HG03432 (cell line): ENCODE measurements around the gene THRB.

Source experiments
- ATAC-seq: cut with Tn5 transposase; IDR thresholded peaks from one replicate; pipeline ENCODE4 v1.9.1; 2021; ENCODE audit warnings: mild to moderate bottlenecking, moderate library complexity; ENCODE audit not compliant: unreplicated experiment

Gene THRB

DNA sequence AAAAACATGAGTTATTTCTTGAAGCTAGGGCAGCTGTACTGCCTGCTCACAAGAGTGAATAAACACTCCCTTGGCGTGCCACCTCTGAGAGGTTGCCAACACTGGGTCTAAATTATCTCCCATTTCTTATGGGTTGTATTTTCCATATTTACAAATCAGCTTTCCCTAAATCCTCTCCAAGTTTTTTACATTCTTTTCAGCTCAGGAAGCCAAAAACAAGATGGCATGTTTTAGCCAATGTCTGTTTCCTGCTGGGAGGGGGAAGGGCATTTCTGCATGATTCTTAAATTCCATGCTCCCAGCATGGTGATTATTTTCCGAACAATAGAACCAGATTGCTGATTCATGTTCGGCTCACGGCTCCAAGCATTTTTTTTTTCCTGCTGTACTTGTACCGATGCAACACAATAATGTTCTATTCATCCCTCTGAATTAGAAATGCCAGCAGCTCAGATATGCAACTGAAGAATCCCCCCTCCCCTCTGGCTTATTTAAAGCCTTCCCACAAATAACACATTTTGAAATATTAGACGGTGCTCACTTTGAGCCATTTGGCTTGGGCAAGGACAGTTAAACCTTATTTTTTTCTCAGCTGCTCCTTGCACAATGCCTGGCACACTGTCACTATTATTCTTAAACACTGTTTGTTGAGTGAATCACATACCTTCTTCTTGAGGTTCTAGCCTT is 252.5 kb downstream of the THRB start:
- no peak for ATAC-seq

GRCh38 chr3:24240306-24240705 is 254.3 kb downstream of the THRB start:
- no peak for ATAC-seq

DNA sequence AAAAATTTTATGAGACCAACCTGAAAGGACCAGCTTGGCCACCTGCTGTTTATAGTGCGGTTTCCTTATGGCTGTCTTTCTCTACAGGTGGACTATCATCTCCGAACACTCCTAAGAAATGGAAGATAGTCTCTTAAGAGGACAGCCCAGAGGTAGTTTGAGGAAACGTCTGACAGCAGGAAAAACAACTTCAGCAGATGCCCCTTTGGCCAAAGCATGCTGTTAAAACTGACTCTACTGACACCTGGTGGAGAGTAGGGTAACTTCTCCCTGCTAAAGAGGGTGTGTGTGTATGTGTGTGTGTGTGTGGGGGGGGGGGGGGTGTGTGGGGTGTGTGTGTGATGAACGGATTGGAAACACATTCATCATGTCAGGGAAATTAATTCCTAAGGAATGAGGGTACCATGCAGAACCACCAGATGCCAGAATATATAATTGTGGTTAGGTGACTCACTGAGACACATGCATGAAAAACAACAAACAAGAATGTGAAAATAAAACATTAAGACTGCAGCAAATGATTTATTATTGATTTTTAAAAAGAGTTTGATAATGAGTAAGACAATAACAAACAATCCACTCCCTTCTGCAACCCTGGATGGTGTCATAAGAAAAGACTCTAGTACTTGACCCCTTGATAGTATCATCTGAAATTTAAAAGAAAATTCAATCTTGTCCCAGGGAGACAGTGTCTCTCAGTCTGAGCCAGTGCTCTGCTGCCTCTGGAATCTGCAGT is 256.5 kb downstream of the THRB start:
- peak; percentile 86 for ATAC-seq

GRCh38 chr3:24235121-24235520 is 259.5 kb downstream of the THRB start:
- ATAC-seq: peak; percentile 54

GRCh38 chr3:24232784-24233183 is 261.9 kb downstream of the THRB start:
- no peak for ATAC-seq

DNA sequence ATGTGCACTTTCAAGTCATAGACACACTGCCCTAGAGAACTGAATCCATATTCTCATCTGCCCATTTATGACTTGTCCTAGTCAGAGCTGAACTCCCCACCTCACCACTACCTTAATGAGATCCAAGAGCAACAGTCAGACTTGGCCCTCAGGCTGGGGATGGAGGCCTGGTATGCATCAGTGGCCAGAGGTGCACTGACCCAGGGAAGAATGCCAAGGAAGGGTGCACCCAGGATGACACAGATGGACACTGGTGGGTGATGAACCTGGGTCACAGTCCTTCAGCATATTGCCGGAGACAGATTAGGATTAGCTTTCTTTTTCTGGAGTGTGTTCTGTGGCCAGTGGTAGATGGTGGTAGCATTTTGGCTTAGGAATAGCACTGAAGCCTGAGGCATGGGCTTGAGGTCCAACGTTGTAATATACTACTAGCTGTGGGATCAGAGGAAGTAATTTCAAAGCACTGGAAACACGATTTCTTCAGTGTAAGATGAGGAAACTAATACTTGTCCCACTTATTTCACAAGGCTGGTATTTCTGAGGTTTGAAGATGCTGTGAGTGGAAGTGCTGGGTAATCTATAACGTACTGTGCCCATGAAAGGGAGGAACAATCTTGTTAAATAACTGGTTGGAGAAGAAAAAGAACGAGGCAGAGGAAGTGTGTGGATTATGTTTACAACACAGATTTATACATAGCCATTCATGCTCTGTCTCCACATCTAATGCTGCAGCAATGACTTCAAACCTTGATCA is 265.0 kb downstream of the THRB start:
- no peak for ATAC-seq

DNA sequence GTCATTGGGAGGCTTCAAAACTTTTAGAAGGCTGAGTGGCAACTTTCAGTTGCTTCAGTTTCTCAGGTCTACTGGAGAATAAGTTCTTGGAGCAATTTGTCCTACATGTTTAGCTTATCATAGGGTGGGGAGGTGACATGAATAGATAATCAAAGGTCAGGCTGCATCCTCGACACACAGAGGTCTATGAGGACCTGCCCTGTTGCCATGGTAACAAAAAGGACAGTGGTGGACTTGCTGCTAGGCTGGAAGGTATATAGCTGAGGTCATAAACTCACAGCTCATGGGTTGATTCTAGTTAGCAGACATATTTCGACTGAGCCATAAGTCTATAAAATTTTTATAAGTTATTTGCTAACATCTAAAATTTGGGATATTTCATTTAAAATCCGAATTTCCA is 267.0 kb downstream of the THRB start:
- no peak for ATAC-seq

- ATAC-seq: no peak
These were observed 268.3 kb downstream of the THRB start for GRCh38 chr3:24226397-24226796.

- ATAC-seq: no peak
These were observed 269.2 kb downstream of the THRB start for GRCh38 chr3:24225385-24225950.

GRCh38 chr3:24224666-24225384 is 269.8 kb downstream of the THRB start:
- no peak for ATAC-seq

DNA sequence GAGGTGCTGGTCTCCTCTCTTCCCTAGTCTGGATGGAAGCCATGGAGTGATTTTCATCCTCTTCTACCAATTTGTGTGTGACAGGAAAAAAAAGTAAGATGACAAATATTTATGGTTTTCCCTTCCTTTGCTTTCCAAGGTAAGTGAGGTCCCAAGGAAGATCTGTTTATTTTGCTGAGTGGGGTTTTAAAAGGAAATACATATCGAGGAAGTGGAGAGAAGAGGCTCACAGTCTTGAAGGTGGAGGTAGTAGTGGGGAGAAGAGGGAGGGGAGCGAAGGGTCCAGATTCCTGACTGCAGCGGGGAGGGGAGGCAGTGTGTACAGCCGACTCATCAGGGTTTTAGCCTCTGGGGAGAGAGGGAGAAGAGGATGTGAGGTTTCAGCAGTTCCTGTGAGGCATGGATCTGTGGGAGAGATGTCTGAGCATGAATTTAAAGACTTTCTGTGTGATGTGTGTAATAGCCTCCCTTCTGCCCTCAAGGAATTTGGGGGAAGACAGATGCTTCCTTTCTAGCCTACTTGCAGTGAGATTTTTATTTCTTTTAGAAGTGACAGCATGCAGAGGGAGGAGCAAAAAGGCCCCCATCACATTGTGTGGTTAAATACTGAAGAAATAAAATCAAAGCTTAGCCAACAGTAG is 272.4 kb downstream of the THRB start:
- no peak for ATAC-seq

- ATAC-seq: no peak
These were observed 273.6 kb downstream of the THRB start for GRCh38 chr3:24220859-24221657.

DNA sequence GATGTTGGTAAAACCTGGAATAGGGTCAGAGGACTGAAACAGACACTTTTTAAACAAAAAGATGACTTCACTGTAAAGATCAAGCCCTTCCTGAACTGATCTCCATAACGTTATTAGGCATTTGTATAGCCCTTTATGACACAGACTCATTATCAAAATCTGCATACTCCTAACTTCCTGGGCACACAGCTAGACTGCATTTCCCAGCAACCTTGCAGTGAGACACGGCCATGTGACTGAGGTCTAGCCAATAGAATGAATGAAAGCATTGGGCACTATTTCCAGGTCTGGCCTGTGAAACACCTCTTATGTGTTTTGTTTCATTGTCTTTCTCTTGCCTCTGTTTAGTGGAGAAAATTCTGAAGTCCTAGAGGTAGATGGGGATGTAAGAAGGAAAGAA is 279.1 kb downstream of the THRB start:
- ATAC-seq: no peak

DNA sequence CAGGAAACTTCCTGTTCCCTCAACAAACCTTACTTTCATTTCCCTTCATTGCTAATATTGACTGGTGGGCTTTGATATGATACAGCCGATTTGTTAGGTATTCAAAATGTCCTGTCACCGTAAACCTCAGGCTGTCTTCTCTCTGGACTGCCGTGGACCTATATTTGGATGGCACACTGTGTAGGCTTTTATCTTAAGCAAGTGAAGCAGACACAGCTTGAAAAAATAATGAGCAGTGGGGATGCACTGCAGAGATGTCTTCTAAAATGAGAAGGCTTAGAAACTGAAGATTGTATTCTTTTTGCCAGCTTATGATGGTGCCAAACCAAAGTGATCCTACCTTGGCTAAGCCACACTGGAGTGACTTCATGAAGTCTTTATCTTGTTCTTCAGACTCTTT is 283.3 kb downstream of the THRB start:
- ATAC-seq: no peak

GRCh38 chr3:24202071-24202470 is 292.6 kb downstream of the THRB start:
- ATAC-seq: no peak

DNA sequence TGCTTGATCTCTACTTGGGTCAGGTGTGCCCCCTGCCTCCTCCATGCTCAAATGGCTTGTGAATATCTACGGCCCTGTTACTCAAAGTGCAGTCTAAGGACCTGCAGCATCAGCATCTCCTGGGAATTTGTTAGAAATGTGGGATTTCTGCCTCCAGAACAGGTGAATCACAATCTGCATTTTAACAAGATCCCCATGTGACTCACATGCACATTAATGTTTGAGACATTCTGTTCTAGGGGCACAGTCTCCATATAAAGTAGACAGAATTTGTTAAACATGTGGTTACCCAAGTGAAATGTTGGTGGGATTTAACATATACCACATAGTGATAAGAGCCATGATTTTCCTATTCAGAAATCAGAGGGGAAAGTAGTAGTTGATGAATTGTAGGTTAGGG is 293.3 kb downstream of the THRB start:
- no peak for ATAC-seq

DNA sequence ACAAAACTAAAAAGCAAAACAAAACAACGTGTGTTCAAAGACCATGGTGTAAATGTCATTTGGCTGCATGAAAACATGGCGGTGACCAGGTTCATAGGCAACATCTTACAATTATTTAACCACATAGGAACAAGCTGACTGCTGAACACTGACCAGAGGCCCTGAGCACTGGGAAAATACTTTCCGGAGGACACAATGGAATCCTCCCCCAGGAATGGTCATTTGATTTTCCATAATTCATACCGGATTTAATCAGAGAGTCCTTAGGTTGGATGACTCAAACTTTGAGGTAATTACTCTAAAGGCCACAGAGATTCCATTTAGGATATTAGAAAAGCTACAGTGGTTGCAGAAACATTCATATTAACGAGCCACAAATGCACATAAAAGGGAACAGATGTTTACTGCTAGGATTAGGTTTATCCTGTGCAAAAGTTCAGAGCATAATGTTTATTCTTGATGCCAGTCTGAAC is 294.8 kb downstream of the THRB start:
- ATAC-seq: no peak

GRCh38 chr3:24199300-24199699 is 295.4 kb downstream of the THRB start:
- ATAC-seq: no peak

- no peak for ATAC-seq
These were observed 295.9 kb downstream of the THRB start for GRCh38 chr3:24198728-24199127.
